Measurements from ENCODE around the gene CNIH1. TPM values are rescaled to one million over a fixed set of nuclear protein-coding genes. Genes with fewer than 3 reads are reported as not detected.
"Not testable (repeated sequence)": the region's sequence is repeated elsewhere in the genome, so short reads cannot be mapped to it uniquely, and the experiment has no call there.

The CNIH1 gene
- total RNA-seq, 2 donors from 2014 or later, result 51.7 to 56.8 TPM

GRCh38 chr14:54478636-54479215, 37.6 kb upstream of the CNIH1 start:
- Mint-ChIP-seq H3K36me3 (peaks cover 20% of the 10 kb centered on the region), H3K9me3 (no peaks in the 10 kb centered on the region)

GRCh38 chr14:54475911-54476310, 34.7 kb upstream of the CNIH1 start:
- DNase-seq (ENCODE audit: low spot score), result no peak
- Mint-ChIP-seq H3K27me3 (no peaks in the 10 kb centered on the region), H3K27ac (no peak overlapping the region), H3K9me3 (no peaks in the 10 kb centered on the region), H3K4me3 (no peak overlapping the region), H3K36me3 (peaks cover 9% of the 10 kb centered on the region), H3K4me1 (ENCODE audit: low read depth in 2 of 2) (no peaks in the 10 kb centered on the region)
- no peak for ATAC-seq

More at GRCh38 chr14:54478636-54479215, 37.6 kb upstream of the CNIH1 start:
- H3K4me3 Mint-ChIP-seq, result no peak overlapping the region
- no peaks in the 10 kb centered on the region for H3K27me3 Mint-ChIP-seq
- no peak for ATAC-seq
- no peak overlapping the region for H3K27ac Mint-ChIP-seq
- H3K4me1 Mint-ChIP-seq (ENCODE audit: low read depth in 2 of 2), result peaks cover 7 to 9% of the 10 kb centered on the region in 2 donors
- no peak for DNase-seq (ENCODE audit: low spot score)

GRCh38 chr14:54475187-54475899, 34.2 kb upstream of the CNIH1 start:
- ATAC-seq (no peak), DNase-seq (ENCODE audit: low spot score) (no peak)
- Mint-ChIP-seq H3K4me1 (ENCODE audit: low read depth in 2 of 2) (no peaks in the 10 kb centered on the region), H3K27ac (no peak overlapping the region), H3K36me3 (peaks cover 9% of the 10 kb centered on the region), H3K27me3 (no peaks in the 10 kb centered on the region), H3K9me3 (no peaks in the 10 kb centered on the region), H3K4me3 (no peak overlapping the region)

- Mint-ChIP-seq H3K9me3 (no peaks in the 10 kb centered on the region), H3K27me3 (no peaks in the 10 kb centered on the region), H3K4me1 (ENCODE audit: low read depth in 2 of 2) (no peaks in the 10 kb centered on the region), H3K36me3 (peaks cover 9% of the 10 kb centered on the region), H3K27ac (no peak overlapping the region), H3K4me3 (no peak overlapping the region)
- ATAC-seq (no peak), DNase-seq (ENCODE audit: low spot score) (no peak)
Observed at GRCh38 chr14:54474232-54474793, 33.1 kb upstream of the CNIH1 start.

GRCh38 chr14:54472315-54472714, 31.1 kb upstream of the CNIH1 start:
- peaks cover 6% of the 10 kb centered on the region for H3K9me3 Mint-ChIP-seq
- H3K27me3 Mint-ChIP-seq, result no peaks in the 10 kb centered on the region
- no peak overlapping the region for H3K4me3 Mint-ChIP-seq
- no peak for ATAC-seq
- peaks cover 12% of the 10 kb centered on the region for H3K36me3 Mint-ChIP-seq
- no peak overlapping the region for H3K27ac Mint-ChIP-seq
- DNase-seq (ENCODE audit: low spot score), result no peak
- H3K4me1 Mint-ChIP-seq (ENCODE audit: low read depth in 2 of 2), result no peaks in the 10 kb centered on the region

- Mint-ChIP-seq H3K9me3 (peaks cover 7% of the 10 kb centered on the region), H3K4me1 (ENCODE audit: low read depth in 2 of 2) (no peaks in the 10 kb centered on the region), H3K27me3 (no peaks in the 10 kb centered on the region), H3K27ac (no peak overlapping the region), H3K36me3 (peaks cover 17% of the 10 kb centered on the region), H3K4me3 (no peak overlapping the region)
- no peak for DNase-seq (ENCODE audit: low spot score)
- ATAC-seq, result no peak
Observed at GRCh38 chr14:54471641-54472040, 30.5 kb upstream of the CNIH1 start.

GRCh38 chr14:54470701-54471100, 29.5 kb upstream of the CNIH1 start:
- Mint-ChIP-seq H3K27me3 (no peaks in the 10 kb centered on the region), H3K9me3 (peaks cover 7% of the 10 kb centered on the region), H3K4me3 (no peak overlapping the region), H3K27ac (no peak overlapping the region), H3K36me3 (peaks cover 16% of the 10 kb centered on the region), H3K4me1 (ENCODE audit: low read depth in 2 of 2) (no peaks in the 10 kb centered on the region)
- ATAC-seq (no peak), DNase-seq (ENCODE audit: low spot score) (no peak)

GRCh38 chr14:54467280-54467679, 26.1 kb upstream of the CNIH1 start:
- H3K4me1 Mint-ChIP-seq (ENCODE audit: low read depth in 2 of 2), result no peaks in the 10 kb centered on the region
- H3K27ac Mint-ChIP-seq, result no peak overlapping the region
- H3K27me3 Mint-ChIP-seq, result peaks cover 0 to 7% of the 10 kb centered on the region in 2 donors
- peaks cover 12% of the 10 kb centered on the region for H3K36me3 Mint-ChIP-seq
- no peak for ATAC-seq
- H3K4me3 Mint-ChIP-seq, result no peak overlapping the region
- H3K9me3 Mint-ChIP-seq, result peaks cover 7% of the 10 kb centered on the region
- DNase-seq (ENCODE audit: low spot score), result no peak

- DNase-seq (ENCODE audit: low spot score), result no peak
- Mint-ChIP-seq H3K9me3 (peaks cover 7% of the 10 kb centered on the region), H3K27ac (no peak overlapping the region), H3K4me1 (ENCODE audit: low read depth in 2 of 2) (no peaks in the 10 kb centered on the region), H3K36me3 (peaks cover 12% of the 10 kb centered on the region), H3K4me3 (no peak overlapping the region), H3K27me3 (peaks cover 0 to 7% of the 10 kb centered on the region in 2 donors)
- ATAC-seq, result no peak
Observed at GRCh38 chr14:54465654-54466053, 24.5 kb upstream of the CNIH1 start.

- no peak overlapping the region for H3K27ac Mint-ChIP-seq
Observed at GRCh38 chr14:54462048-54462447, 20.9 kb upstream of the CNIH1 start.

GRCh38 chr14:54459106-54459505, 17.9 kb upstream of the CNIH1 start:
- DNase-seq (ENCODE audit: low spot score) (no peak), ATAC-seq (no peak)
- Mint-ChIP-seq H3K36me3 (no peaks in the 10 kb centered on the region), H3K4me1 (ENCODE audit: low read depth in 2 of 2) (no peaks in the 10 kb centered on the region), H3K27ac (no peak overlapping the region), H3K9me3 (no peaks in the 10 kb centered on the region), H3K4me3 (no peak overlapping the region), H3K27me3 (peaks cover 0 to 7% of the 10 kb centered on the region in 2 donors)

More at GRCh38 chr14:54462048-54462447, 20.9 kb upstream of the CNIH1 start:
- H3K27me3 Mint-ChIP-seq, result peaks cover 0 to 7% of the 10 kb centered on the region in 2 donors
- no peaks in the 10 kb centered on the region for H3K9me3 Mint-ChIP-seq
- no peaks in the 10 kb centered on the region for H3K4me1 Mint-ChIP-seq (ENCODE audit: low read depth in 2 of 2)
- no peak for DNase-seq (ENCODE audit: low spot score)
- H3K36me3 Mint-ChIP-seq, result peaks cover 2% of the 10 kb centered on the region
- H3K4me3 Mint-ChIP-seq, result no peak overlapping the region
- ATAC-seq, result no peak

- not testable (repeated sequence) for H3K27ac Mint-ChIP-seq; H3K27me3 Mint-ChIP-seq; DNase-seq (ENCODE audit: low spot score); ATAC-seq; H3K4me1 Mint-ChIP-seq (ENCODE audit: low read depth in 2 of 2); H3K36me3 Mint-ChIP-seq; H3K4me3 Mint-ChIP-seq; H3K9me3 Mint-ChIP-seq
Observed at GRCh38 chr14:54458536-54458935, 17.4 kb upstream of the CNIH1 start.

GRCh38 chr14:54457609-54457996, 16.4 kb upstream of the CNIH1 start:
- DNase-seq (ENCODE audit: low spot score) (no peak), ATAC-seq (no peak)
- Mint-ChIP-seq H3K4me1 (ENCODE audit: low read depth in 2 of 2) (no peaks in the 10 kb centered on the region), H3K9me3 (no peaks in the 10 kb centered on the region), H3K27ac (no peak overlapping the region), H3K36me3 (no peaks in the 10 kb centered on the region), H3K4me3 (no peak overlapping the region), H3K27me3 (peaks cover 0 to 2% of the 10 kb centered on the region in 2 donors)

- not testable (repeated sequence) for ATAC-seq, H3K36me3 Mint-ChIP-seq
Observed at GRCh38 chr14:54456820-54457608, 15.8 kb upstream of the CNIH1 start.

More at GRCh38 chr14:54456820-54457608, 15.8 kb upstream of the CNIH1 start:
- H3K4me1 Mint-ChIP-seq (ENCODE audit: low read depth in 2 of 2); H3K4me3 Mint-ChIP-seq; DNase-seq (ENCODE audit: low spot score); H3K27ac Mint-ChIP-seq; H3K27me3 Mint-ChIP-seq; H3K9me3 Mint-ChIP-seq: not testable (repeated sequence)
